Hepatocyte (in vitro differentiated cells): ENCODE measurements around the gene CYTH4. TPM values are rescaled to one million over a fixed set of nuclear protein-coding genes. Genes with fewer than 3 reads are reported as not detected.

Experiments
- DNase-seq: peaks from one replicate; pipeline ENCODE4 v3.0.0-alpha.2; 2016; ENCODE audit warnings: low spot score
- H2AFZ ChIP-seq: fragments of 200-600 bp; sonication (generic); 2 replicates; pipeline ENCODE4 v1.6.0; 2016; ENCODE audit warnings: antibody characterized with exemption, mild to moderate bottlenecking
- H3K27ac ChIP-seq: fragments of 200-600 bp; sonication (generic); 2 replicates; pipeline ENCODE4 v1.5.1; 2016; ENCODE audit warnings: mild to moderate bottlenecking
- H3K27me3 ChIP-seq: fragments of 200-600 bp; sonication (generic); 2 replicates; pipeline ENCODE4 v1.6.1; 2016
- H3K36me3 ChIP-seq: fragments of 200-600 bp; sonication (generic); replicated peaks from 2 replicates; pipeline ENCODE4 v1.5.1; 2016; ENCODE audit warnings: low read depth; ENCODE audit not compliant: insufficient read depth
- H3K4me1 ChIP-seq: fragments of 200-600 bp; sonication (generic); 2 replicates; pipeline ENCODE4 v1.5.1; 2016; ENCODE audit warnings: mild to moderate bottlenecking, moderate library complexity; ENCODE audit not compliant: insufficient read depth
- H3K4me2 ChIP-seq: fragments of 200-600 bp; sonication (generic); 2 replicates; pipeline ENCODE4 v1.6.0; 2016
- H3K4me3 ChIP-seq: fragments of 200-600 bp; sonication (generic); 2 replicates; pipeline ENCODE4 v1.5.1; 2016; ENCODE audit warnings: mild to moderate bottlenecking
- H3K79me2 ChIP-seq: fragments of 200-600 bp; sonication (generic); 2 replicates; pipeline ENCODE4 v1.6.0; 2017; ENCODE audit warnings: mild to moderate bottlenecking
- H3K9me2 ChIP-seq: fragments of 200-600 bp; sonication (generic); replicated peaks from 2 replicates; pipeline ENCODE4 v1.6.0; 2017; ENCODE audit warnings: mild to moderate bottlenecking; ENCODE audit not compliant: insufficient read depth
- H3K9me3 ChIP-seq: fragments of 200-600 bp; sonication (generic); 2 replicates; pipeline ENCODE4 v1.5.1; 2016; ENCODE audit warnings: low read depth, mild to moderate bottlenecking
- H4K20me1 ChIP-seq: fragments of 200-600 bp; sonication (generic); 2 replicates; pipeline ENCODE4 v1.6.0; 2016; ENCODE audit warnings: mild to moderate bottlenecking; ENCODE audit not compliant: insufficient read depth, poor library complexity, severe bottlenecking
- EZH2 ChIP-seq: fragments of 200-600 bp; sonication (generic); IDR thresholded peaks from 2 replicates; pipeline ENCODE4 v1.6.1; 2016; ENCODE audit warnings: antibody characterized with exemption, mild to moderate bottlenecking, borderline replicate concordance
- EZH2phosphoT487 ChIP-seq: fragments of 200-600 bp; sonication (generic); IDR thresholded peaks from one replicate; pipeline ENCODE4 v1.6.1; 2018; ENCODE audit warnings: antibody characterized with exemption, mild to moderate bottlenecking, low read depth, moderate library complexity; ENCODE audit not compliant: unreplicated experiment, severe bottlenecking
- WGBS: methylation state at CpG from one replicate; pipeline ENCODE4 v1.1.6; 2016; ENCODE audit warnings: low lambda C conversion rate; ENCODE audit errors: missing lambda C conversion rate; 5-methylcytosine and 5-hydroxymethylcytosine counted together
- polyA plus RNA-seq: library from polyadenylated mRNA; unstranded; fragments of >200 nt; fragmentation: Nextera tagmentation; extraction: Ambion mirVana; gene quantifications from 2 replicates; pipeline ENCODE4 v1.2.1, GENCODE V29; 2016
- total RNA-seq: library from RNA; depleted of rRNA; stranded (reverse); fragments of >200 nt; gene quantifications from 2 replicates; pipeline ENCODE4 v1.2.3, GENCODE V29; 2014
- TF ChIP-seq, protein P1 (sequence below): fragments of 200-600 bp; sonication (generic); IDR thresholded peaks from 2 replicates; pipeline ENCODE4 v1.5.1; 2016; ENCODE audit warnings: antibody characterized with exemption, mild to moderate bottlenecking; ENCODE audit not compliant: poor library complexity

Gene CYTH4
- total and polyA plus RNA-seq, 2 experiments from 2014 or later, result 0.57 to 0.94 TPM

DNA sequence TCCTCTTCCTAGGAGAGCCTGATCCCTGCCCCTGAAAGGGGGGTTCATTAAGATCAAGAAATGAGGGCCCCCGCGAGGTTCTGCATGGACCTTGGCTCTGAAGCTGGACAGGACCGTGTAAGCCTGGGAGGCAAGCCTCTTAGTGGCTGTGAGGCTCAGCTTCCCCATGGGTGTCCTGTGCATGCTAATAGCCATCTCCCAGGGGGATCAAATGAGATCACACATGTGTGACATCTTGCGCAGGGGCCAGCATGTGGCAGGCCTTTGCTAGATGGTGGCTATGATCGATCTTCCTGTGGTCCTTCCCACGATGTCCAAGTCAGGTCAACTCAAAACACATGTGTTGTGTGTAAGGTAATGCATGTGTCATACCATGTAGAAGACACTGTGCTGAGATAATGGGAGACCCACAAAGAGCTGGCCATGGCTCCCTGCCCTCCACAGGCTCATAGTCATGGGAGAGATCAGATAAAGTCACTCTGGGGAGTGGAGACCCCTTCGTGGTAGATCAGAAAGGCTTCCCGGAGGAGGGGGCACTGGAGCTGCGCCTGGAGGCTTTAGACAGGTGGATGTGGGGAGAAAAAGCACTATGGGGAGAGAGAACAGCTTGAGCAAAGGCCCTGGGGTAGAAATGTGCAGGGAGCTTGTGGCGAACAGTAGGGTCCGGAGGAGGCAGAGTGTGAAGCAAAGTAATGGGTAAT, 41.9 kb upstream of the CYTH4 start:
- Histone ChIP-seq H2AFZ (no peak overlapping the region), H3K4me1 (peaks cover 3% of the 10 kb centered on the region), H3K4me3 (no peak overlapping the region), H3K36me3 (no peaks in the 10 kb centered on the region), H3K27ac (no peak overlapping the region), H3K79me2 (no peaks in the 10 kb centered on the region), H3K9me2 (no peaks in the 10 kb centered on the region), H4K20me1 (no peaks in the 10 kb centered on the region), H3K9me3 (no peaks in the 10 kb centered on the region), H3K4me2 (no peak overlapping the region), H3K27me3 (no peaks in the 10 kb centered on the region)
- WGBS, result 87% methylated on average over 11 of the region's 11 CpGs
- TF ChIP-seq EZH2, result no peak
- TF ChIP-seq EZH2phosphoT487, result no peak
- TF ChIP-seq, protein P1, sequence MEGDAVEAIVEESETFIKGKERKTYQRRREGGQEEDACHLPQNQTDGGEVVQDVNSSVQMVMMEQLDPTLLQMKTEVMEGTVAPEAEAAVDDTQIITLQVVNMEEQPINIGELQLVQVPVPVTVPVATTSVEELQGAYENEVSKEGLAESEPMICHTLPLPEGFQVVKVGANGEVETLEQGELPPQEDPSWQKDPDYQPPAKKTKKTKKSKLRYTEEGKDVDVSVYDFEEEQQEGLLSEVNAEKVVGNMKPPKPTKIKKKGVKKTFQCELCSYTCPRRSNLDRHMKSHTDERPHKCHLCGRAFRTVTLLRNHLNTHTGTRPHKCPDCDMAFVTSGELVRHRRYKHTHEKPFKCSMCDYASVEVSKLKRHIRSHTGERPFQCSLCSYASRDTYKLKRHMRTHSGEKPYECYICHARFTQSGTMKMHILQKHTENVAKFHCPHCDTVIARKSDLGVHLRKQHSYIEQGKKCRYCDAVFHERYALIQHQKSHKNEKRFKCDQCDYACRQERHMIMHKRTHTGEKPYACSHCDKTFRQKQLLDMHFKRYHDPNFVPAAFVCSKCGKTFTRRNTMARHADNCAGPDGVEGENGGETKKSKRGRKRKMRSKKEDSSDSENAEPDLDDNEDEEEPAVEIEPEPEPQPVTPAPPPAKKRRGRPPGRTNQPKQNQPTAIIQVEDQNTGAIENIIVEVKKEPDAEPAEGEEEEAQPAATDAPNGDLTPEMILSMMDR, result no peak
- DNase-seq, result no peak

DNA sequence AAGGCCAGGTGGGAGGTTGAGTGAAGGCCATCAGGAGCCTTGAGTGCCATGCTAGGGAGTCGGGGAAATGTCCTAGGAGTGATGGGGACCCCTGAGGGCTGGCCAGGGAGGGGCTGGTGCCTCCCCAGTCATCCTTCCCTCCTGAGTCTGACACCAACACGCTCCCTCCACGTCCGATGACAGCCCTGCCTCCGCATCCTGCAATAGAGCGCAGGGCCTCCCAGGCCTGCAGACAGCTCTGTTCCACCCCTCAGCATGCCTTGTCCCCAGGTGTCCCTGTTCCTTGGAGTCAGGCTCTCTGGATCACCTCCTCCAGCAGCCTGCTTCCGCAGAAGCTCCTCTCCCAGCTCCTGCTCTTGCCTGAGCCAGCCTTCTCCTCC, 41.4 kb upstream of the CYTH4 start:
- no peak overlapping the region for H3K27ac ChIP-seq
- no peaks in the 10 kb centered on the region for H3K9me2 ChIP-seq
- H4K20me1 ChIP-seq, result no peaks in the 10 kb centered on the region
- no peaks in the 10 kb centered on the region for H3K79me2 ChIP-seq
- no peaks in the 10 kb centered on the region for H3K27me3 ChIP-seq
- peaks cover 3% of the 10 kb centered on the region for H3K4me1 ChIP-seq
- H3K4me2 ChIP-seq, result no peak overlapping the region
- no peaks in the 10 kb centered on the region for H3K9me3 ChIP-seq
- TF ChIP-seq, protein P1, result no peak
- TF ChIP-seq EZH2 (no peak), EZH2phosphoT487 (no peak)
- H3K36me3 ChIP-seq, result no peaks in the 10 kb centered on the region
- H3K4me3 ChIP-seq, result no peak overlapping the region
- H2AFZ ChIP-seq, result no peak overlapping the region
- WGBS, result 89% methylated on average over 6 of the region's 7 CpGs
- no peak for DNase-seq

DNA sequence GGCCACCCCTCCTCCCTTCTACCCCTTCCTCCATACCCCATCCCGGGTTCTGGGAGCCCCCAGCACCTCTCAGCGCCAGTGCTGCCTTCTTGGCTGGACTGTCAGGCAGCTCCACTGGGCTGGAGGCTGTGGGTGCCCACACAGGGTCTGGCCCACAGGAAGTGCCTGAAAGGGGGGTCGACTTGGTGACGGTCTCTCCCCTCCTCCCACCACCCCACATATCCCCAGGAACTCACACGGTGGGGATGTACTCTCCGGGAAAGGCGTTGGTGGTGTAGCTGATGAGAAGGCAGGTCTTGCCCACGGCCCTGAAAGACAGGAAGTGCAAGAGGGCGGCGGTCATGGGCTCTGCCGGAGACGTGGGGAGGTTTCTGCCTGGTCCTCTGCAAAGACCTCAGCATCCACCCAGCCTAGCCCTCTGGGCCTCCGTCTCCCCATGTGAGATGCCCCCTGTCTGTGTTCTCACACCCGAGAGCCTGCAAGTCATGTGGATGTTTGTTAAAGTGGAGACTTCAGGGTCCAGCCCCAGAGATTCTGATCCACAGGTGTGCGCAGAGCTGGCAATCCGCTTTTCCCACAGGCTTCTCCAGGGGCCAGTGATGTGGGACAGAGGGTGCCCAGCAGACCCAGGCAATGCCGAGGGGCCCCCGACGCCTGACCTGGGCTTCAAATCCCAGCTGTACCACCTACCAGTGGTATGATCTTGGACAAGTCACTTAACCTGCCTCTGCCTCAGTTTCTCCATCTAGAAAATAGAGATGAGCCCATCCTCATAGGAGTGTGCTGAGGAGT, 40.8 kb upstream of the CYTH4 start:
- WGBS, result 81% methylated on average over 19 of the region's 19 CpGs
- Histone ChIP-seq H3K4me1 (peaks cover 3% of the 10 kb centered on the region), H3K4me2 (no peak overlapping the region), H3K79me2 (no peaks in the 10 kb centered on the region), H4K20me1 (no peaks in the 10 kb centered on the region), H2AFZ (no peak overlapping the region), H3K9me3 (no peaks in the 10 kb centered on the region), H3K4me3 (no peak overlapping the region), H3K27me3 (no peaks in the 10 kb centered on the region), H3K9me2 (no peaks in the 10 kb centered on the region), H3K36me3 (no peaks in the 10 kb centered on the region), H3K27ac (no peak overlapping the region)
- no peak for TF ChIP-seq EZH2phosphoT487
- TF ChIP-seq EZH2, result no peak
- TF ChIP-seq, protein P1, result no peak
- no peak for DNase-seq
